ENCODE data around the gene CORIN.

The CORIN gene

GRCh38 chr4:47729131-47729680 lies 108.7 kb downstream of the CORIN start:
- TF ChIP-seq, protein P1, sequence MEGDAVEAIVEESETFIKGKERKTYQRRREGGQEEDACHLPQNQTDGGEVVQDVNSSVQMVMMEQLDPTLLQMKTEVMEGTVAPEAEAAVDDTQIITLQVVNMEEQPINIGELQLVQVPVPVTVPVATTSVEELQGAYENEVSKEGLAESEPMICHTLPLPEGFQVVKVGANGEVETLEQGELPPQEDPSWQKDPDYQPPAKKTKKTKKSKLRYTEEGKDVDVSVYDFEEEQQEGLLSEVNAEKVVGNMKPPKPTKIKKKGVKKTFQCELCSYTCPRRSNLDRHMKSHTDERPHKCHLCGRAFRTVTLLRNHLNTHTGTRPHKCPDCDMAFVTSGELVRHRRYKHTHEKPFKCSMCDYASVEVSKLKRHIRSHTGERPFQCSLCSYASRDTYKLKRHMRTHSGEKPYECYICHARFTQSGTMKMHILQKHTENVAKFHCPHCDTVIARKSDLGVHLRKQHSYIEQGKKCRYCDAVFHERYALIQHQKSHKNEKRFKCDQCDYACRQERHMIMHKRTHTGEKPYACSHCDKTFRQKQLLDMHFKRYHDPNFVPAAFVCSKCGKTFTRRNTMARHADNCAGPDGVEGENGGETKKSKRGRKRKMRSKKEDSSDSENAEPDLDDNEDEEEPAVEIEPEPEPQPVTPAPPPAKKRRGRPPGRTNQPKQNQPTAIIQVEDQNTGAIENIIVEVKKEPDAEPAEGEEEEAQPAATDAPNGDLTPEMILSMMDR (IDR thresholded peaks at IDR 0.05; ENCODE audit: low read depth, low read length, poor library complexity, severe bottlenecking), result no peak
- TF ChIP-seq EZH2phosphoT487 (IDR thresholded peaks at IDR 0.05; ENCODE audit: borderline replicate concordance, low read length), result no peak
- no peaks in the 10 kb centered on the region for H3K9me3 ChIP-seq (ENCODE audit: control insufficient read depth, insufficient read depth, low read length)
- H3K27me3 ChIP-seq (ENCODE audit: control insufficient read depth, low read length), result peaks cover 4% of the 10 kb centered on the region; the same call in 1 of the 2 replicates
- H3K4me1 ChIP-seq (ENCODE audit: control insufficient read depth, low read length), result no peaks in the 10 kb centered on the region
- H3K4me3 ChIP-seq (ENCODE audit: low read length), result no peak overlapping the region
- H3F3A ChIP-seq (ENCODE audit: control insufficient read depth, insufficient read depth), result no peaks in the 10 kb centered on the region
- H4K20me1 ChIP-seq (ENCODE audit: control insufficient read depth, insufficient read depth, low read depth, low read length), result no peaks in the 10 kb centered on the region
- H3K36me3 ChIP-seq (ENCODE audit: control insufficient read depth, low read length), result no peaks in the 10 kb centered on the region
- no peak overlapping the region for H3K4me2 ChIP-seq (ENCODE audit: low read length)
- H3K27ac ChIP-seq (ENCODE audit: low read depth, low read length), result no peak overlapping the region
- H3K9me2 ChIP-seq (replicated peaks; ENCODE audit: control insufficient read depth, low read length), result no peaks in the 10 kb centered on the region; the same call in 1 of the 2 replicates
- H3K79me2 ChIP-seq (ENCODE audit: control insufficient read depth, low read length), result no peaks in the 10 kb centered on the region

- H3K27ac ChIP-seq (ENCODE audit: low read depth, low read length), result no peak overlapping the region
- no peaks in the 10 kb centered on the region for H4K20me1 ChIP-seq (ENCODE audit: control insufficient read depth, insufficient read depth, low read depth, low read length)
- H3K27me3 ChIP-seq (ENCODE audit: control insufficient read depth, low read length), result peaks cover 16% of the 10 kb centered on the region
- no peak for TF ChIP-seq EZH2phosphoT487 (IDR thresholded peaks at IDR 0.05; ENCODE audit: borderline replicate concordance, low read length)
- TF ChIP-seq, protein P1 (IDR thresholded peaks at IDR 0.05; ENCODE audit: low read depth, low read length, poor library complexity, severe bottlenecking), result no peak
- no peaks in the 10 kb centered on the region for H3K79me2 ChIP-seq (ENCODE audit: control insufficient read depth, low read length)
- H3K9me3 ChIP-seq (ENCODE audit: control insufficient read depth, insufficient read depth, low read length), result no peaks in the 10 kb centered on the region
- no peak overlapping the region for H3K4me2 ChIP-seq (ENCODE audit: low read length)
- H3F3A ChIP-seq (ENCODE audit: control insufficient read depth, insufficient read depth), result no peaks in the 10 kb centered on the region
- no peaks in the 10 kb centered on the region; the same call in 1 of the 2 replicates for H3K9me2 ChIP-seq (replicated peaks; ENCODE audit: control insufficient read depth, low read length)
- no peak overlapping the region for H3K4me3 ChIP-seq (ENCODE audit: low read length)
- H3K4me1 ChIP-seq (ENCODE audit: control insufficient read depth, low read length), result no peaks in the 10 kb centered on the region
- no peaks in the 10 kb centered on the region for H3K36me3 ChIP-seq (ENCODE audit: control insufficient read depth, low read length)
Measured at GRCh38 chr4:47721892-47722575, 115.8 kb downstream of the CORIN start.

- H3K27ac ChIP-seq (ENCODE audit: low read depth, low read length), result no peak overlapping the region
- no peaks in the 10 kb centered on the region for H3K79me2 ChIP-seq (ENCODE audit: control insufficient read depth, low read length)
- TF ChIP-seq, protein P1 (IDR thresholded peaks at IDR 0.05; ENCODE audit: low read depth, low read length, poor library complexity, severe bottlenecking), result no peak
- TF ChIP-seq EZH2phosphoT487 (IDR thresholded peaks at IDR 0.05; ENCODE audit: borderline replicate concordance, low read length), result no peak
- H3K4me2 ChIP-seq (ENCODE audit: low read length), result no peak overlapping the region
- H3K36me3 ChIP-seq (ENCODE audit: control insufficient read depth, low read length), result no peaks in the 10 kb centered on the region
- no peaks in the 10 kb centered on the region for H3K4me1 ChIP-seq (ENCODE audit: control insufficient read depth, low read length)
- no peaks in the 10 kb centered on the region for H4K20me1 ChIP-seq (ENCODE audit: control insufficient read depth, insufficient read depth, low read depth, low read length)
- no peaks in the 10 kb centered on the region; the same call in 1 of the 2 replicates for H3K9me2 ChIP-seq (replicated peaks; ENCODE audit: control insufficient read depth, low read length)
- H3F3A ChIP-seq (ENCODE audit: control insufficient read depth, insufficient read depth), result no peaks in the 10 kb centered on the region
- H3K4me3 ChIP-seq (ENCODE audit: low read length), result no peak overlapping the region
- H3K27me3 ChIP-seq (ENCODE audit: control insufficient read depth, low read length), result peaks cover 15% of the 10 kb centered on the region
- no peaks in the 10 kb centered on the region for H3K9me3 ChIP-seq (ENCODE audit: control insufficient read depth, insufficient read depth, low read length)
Measured at GRCh38 chr4:47721485-47721884, 116.4 kb downstream of the CORIN start.
